Chondrocyte (in vitro differentiated cells): ENCODE data around the gene SCAF8. TPM values are rescaled to one million over a fixed set of nuclear protein-coding genes. Genes with fewer than 3 reads are reported as not detected.

Source experiments
- DNase-seq: peaks from one replicate; pipeline ENCODE4 v3.0.0; 2021; ENCODE audit warnings: mixed read lengths, low spot score
- H3K27ac Mint-ChIP-seq: one replicate; pipeline ENCODE4 v1.8.0; 2021; ENCODE audit warnings: mild to moderate bottlenecking, moderate library complexity, mixed read lengths; ENCODE audit not compliant: unreplicated experiment
- H3K27me3 Mint-ChIP-seq: 2 replicates; pipeline ENCODE4 v1.8.0; 2021; ENCODE audit warnings: low read depth, mixed read lengths
- H3K36me3 Mint-ChIP-seq: 2 replicates; pipeline ENCODE4 v1.8.0; 2021; ENCODE audit warnings: low read depth, mixed read lengths
- H3K4me1 Mint-ChIP-seq: 2 replicates; pipeline ENCODE4 v1.8.0; 2021; ENCODE audit warnings: low read depth, mild to moderate bottlenecking, mixed read lengths
- H3K4me3 Mint-ChIP-seq: one replicate; pipeline ENCODE4 v1.8.0; 2021; ENCODE audit warnings: mild to moderate bottlenecking, moderate library complexity, mixed read lengths; ENCODE audit not compliant: unreplicated experiment
- H3K9me3 Mint-ChIP-seq: 2 replicates; pipeline ENCODE4 v1.8.0; 2021; ENCODE audit warnings: low read depth, mixed read lengths
- total RNA-seq: library from RNA; stranded (reverse); gene quantifications from 3 replicates; pipeline ENCODE4 v1.2.1, GENCODE V29; 2021
- TF ChIP-seq, protein P1 (sequence below): fragments of 200-600 bp; sonication (generic); IDR thresholded peaks from 2 replicates; pipeline ENCODE4 v1.5.0; 2021; ENCODE audit warnings: antibody characterized with exemption, mild to moderate bottlenecking, moderate library complexity

SCAF8 gene
- total RNA-seq, 1 donor from 2014 or later = 36.3 TPM

DNA sequence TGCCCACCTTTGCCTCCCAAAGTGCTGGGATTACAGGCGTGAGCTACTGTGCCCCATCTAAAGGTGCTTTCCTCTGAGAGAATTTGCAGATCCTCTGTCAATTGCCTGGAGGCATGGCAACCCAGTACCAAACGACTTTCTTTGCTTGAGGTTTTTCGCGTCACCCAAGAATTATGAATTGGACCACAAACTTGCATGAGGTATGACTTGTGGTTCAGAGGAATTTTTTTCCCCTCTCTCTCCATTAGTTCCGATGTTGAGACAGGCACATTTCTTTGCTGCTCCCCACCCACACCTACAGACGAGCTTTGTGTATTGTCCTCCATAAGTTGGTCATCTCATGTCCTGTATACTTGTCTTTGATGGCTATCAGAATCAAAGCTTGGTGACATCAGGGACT, 11.8 kb upstream of the SCAF8 start:
- peaks cover 13% of the 10 kb centered on the region for H3K9me3 Mint-ChIP-seq
- no peak overlapping the region for H3K4me3 Mint-ChIP-seq
- no peak overlapping the region for H3K27ac Mint-ChIP-seq
- H3K4me1 Mint-ChIP-seq = peaks cover 7% of the 10 kb centered on the region
- H3K27me3 Mint-ChIP-seq = no peaks in the 10 kb centered on the region
- peaks cover 2% of the 10 kb centered on the region for H3K36me3 Mint-ChIP-seq
- TF ChIP-seq, protein P1, sequence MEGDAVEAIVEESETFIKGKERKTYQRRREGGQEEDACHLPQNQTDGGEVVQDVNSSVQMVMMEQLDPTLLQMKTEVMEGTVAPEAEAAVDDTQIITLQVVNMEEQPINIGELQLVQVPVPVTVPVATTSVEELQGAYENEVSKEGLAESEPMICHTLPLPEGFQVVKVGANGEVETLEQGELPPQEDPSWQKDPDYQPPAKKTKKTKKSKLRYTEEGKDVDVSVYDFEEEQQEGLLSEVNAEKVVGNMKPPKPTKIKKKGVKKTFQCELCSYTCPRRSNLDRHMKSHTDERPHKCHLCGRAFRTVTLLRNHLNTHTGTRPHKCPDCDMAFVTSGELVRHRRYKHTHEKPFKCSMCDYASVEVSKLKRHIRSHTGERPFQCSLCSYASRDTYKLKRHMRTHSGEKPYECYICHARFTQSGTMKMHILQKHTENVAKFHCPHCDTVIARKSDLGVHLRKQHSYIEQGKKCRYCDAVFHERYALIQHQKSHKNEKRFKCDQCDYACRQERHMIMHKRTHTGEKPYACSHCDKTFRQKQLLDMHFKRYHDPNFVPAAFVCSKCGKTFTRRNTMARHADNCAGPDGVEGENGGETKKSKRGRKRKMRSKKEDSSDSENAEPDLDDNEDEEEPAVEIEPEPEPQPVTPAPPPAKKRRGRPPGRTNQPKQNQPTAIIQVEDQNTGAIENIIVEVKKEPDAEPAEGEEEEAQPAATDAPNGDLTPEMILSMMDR = no peak
- DNase-seq = no peak

DNA sequence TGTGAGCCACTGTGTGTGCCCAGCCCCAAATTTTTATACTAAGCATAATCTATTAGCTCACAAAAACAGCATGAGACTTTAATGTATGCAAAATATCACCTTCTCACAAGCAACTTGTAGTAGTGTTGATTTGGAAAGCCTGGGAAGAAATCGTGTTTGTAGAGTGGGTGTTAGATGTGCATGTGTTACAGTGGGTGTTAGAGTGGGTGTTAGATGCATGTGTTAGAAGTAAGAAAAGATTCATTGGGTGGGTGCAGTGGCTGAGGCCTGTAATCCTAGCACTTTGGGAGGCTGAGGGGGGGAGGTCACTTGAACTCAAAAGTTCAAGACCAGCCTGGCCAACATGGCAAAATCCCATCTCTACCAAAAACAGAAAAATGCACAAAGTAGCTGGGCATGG, 6.3 kb upstream of the SCAF8 start:
- H3K27me3 Mint-ChIP-seq = no peaks in the 10 kb centered on the region
- no peaks in the 10 kb centered on the region for H3K36me3 Mint-ChIP-seq
- H3K27ac Mint-ChIP-seq = no peak overlapping the region
- DNase-seq = no peak
- H3K4me3 Mint-ChIP-seq = no peak overlapping the region
- no peaks in the 10 kb centered on the region for H3K9me3 Mint-ChIP-seq
- TF ChIP-seq, protein P1 = no peak
- peaks cover 6% of the 10 kb centered on the region for H3K4me1 Mint-ChIP-seq

GRCh38 chr6:154731296-154732218, 1.7 kb upstream of the SCAF8 start:
- Mint-ChIP-seq H3K4me1 (peaks cover 32% of the 10 kb centered on the region), H3K27me3 (no peaks in the 10 kb centered on the region), H3K27ac (peak overlapping the region; percentile 6), H3K36me3 (no peaks in the 10 kb centered on the region), H3K4me3 (no peak overlapping the region), H3K9me3 (no peaks in the 10 kb centered on the region)
- DNase-seq = no peak
- TF ChIP-seq, protein P1 = no peak

DNA sequence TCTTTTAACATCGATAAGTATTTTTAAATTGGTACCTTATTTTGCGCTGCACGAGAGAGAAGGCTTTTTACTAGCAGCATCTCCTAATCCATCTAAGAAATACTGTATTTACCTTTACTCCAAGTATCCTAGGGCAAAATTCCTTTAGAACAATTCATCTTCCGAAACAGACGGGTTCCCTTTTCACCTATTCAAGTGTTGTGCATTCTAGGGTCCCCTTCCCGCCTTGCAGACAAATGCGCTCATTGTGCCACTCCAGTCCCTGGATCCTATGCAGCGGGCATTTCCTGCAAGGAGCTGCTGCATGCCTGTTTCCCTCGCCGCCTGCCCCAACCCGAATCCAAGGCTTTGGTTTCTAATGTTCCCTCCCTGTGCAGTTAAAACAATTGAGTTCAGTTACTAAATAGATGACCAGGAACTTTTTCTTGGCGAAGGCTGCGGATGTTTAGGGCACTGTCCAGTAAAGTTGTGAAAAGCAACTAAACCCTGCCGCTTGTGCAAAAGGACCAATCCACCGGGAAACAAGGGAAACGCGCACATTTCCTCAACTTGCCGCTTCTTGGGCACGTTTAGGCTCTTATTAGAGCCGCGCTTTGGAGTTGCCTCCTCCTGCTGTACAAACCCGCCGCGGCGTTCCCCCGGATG, 556 bp upstream of the SCAF8 start:
- no peaks in the 10 kb centered on the region for H3K27me3 Mint-ChIP-seq
- DNase-seq = no peak
- H3K9me3 Mint-ChIP-seq = no peaks in the 10 kb centered on the region
- peaks cover 41% of the 10 kb centered on the region for H3K4me1 Mint-ChIP-seq
- H3K27ac Mint-ChIP-seq = peak overlapping the region; percentile 90
- peak overlapping the region; percentile 77 for H3K4me3 Mint-ChIP-seq
- TF ChIP-seq, protein P1 = no peak
- no peaks in the 10 kb centered on the region for H3K36me3 Mint-ChIP-seq

DNA sequence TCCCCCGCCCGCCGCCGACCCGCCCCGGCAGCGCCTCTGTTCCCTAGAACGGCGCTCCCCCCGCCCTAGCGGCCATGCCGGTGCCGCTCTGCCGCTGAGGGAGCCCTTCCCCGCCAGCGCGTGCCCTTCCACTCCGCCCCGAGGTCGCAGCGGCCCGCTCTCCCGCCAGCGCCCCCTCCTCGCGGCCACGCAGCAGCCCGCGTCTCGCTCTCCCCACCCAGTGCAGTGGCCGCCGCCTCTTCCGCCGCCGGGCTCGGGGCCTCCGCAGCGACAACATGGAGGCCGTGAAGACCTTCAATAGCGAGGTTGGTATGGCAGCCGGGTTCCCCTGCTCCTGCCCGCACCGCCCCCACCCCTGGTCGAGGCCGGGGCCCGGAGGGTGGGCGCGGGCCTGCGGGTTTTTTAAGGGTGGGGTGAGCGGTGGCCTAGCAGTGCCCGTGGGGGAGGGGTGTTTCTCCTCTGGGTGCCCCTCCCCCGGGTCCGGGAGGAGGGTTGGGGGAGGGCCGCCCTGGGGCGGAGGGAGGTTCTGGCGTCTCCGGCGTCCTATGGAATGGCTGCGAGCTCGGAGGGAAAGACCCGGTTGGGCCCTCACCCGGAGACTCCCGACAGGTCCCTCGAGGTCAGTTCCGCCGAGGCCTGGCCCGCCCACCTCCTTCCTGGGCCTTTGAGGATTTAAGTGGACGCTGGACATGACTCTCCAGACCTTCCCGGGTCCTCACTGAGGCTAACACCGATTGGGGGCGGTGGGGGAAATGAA, 588 bp downstream of the SCAF8 start:
- H3K4me3 Mint-ChIP-seq = peak overlapping the region; percentile 83
- peaks cover 52% of the 10 kb centered on the region for H3K4me1 Mint-ChIP-seq
- H3K27ac Mint-ChIP-seq = peak overlapping the region; percentile 92
- no peaks in the 10 kb centered on the region for H3K9me3 Mint-ChIP-seq
- DNase-seq = peak; percentile 98
- TF ChIP-seq, protein P1 = no peak
- no peaks in the 10 kb centered on the region for H3K36me3 Mint-ChIP-seq
- no peaks in the 10 kb centered on the region for H3K27me3 Mint-ChIP-seq
